HEK293T (cell line): Measurements from ENCODE around the gene SERGEF.

Experiments
- ARNT ChIP-seq: fragments of 450-650 bp; IDR thresholded peaks from 2 replicates; pipeline ENCODE4 v1.6.1; 2017; ENCODE audit warnings: mild to moderate bottlenecking
- ELF4 ChIP-seq: fragments of 450-650 bp; IDR thresholded peaks from 2 replicates; pipeline ENCODE4 v1.6.1; 2017; ENCODE audit warnings: antibody characterized with exemption
- FOXA1 ChIP-seq: fragments of 450-650 bp; IDR thresholded peaks from 2 replicates; pipeline ENCODE4 v1.6.1; 2016; ENCODE audit warnings: mild to moderate bottlenecking
- FOXM1 ChIP-seq: fragments of 450-650 bp; IDR thresholded peaks from 2 replicates; pipeline ENCODE4 v1.6.1; 2017; ENCODE audit warnings: mild to moderate bottlenecking, borderline replicate concordance
- SUZ12 ChIP-seq: fragments of 450-650 bp; IDR thresholded peaks from 2 replicates; pipeline ENCODE4 v1.6.1; 2016; ENCODE audit warnings: mild to moderate bottlenecking

DNA sequence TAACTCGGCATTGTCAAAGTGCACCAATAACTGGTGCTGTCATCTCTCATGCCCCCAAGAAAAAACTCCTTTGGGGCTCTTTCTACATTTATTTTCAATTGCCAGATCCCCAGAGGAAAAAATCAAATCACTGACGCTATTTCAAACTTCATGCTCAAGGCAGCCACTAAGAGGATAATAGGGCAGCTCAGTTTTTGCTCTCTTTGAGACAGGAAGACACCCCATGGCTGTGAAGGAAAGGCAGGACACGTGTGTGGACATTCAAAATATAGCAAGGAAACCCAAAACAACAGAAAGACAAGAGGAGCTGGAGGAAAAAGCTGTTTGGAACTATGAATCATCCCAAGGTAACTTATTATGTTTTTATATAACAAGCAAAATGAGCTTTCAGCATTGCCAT lies 83.7 kb downstream of the SERGEF start:
- TF ChIP-seq ARNT = no peak
- TF ChIP-seq FOXA1 = no peak
- TF ChIP-seq ELF4 = no peak
- no peak for TF ChIP-seq FOXM1
- TF ChIP-seq SUZ12 = no peak
